GF-D8 (cell line): ENCODE results near the gene TOB2.
A peak's percentile ranks its signal among the peaks of the same experiment; 100 is the strongest.
"Not testable (repeated sequence)": the region's sequence is repeated elsewhere in the genome, so short reads cannot be mapped to it uniquely, and the experiment has no call there.

Experiments used
- DNase-seq: peaks from one replicate; lab custom pipeline; 2025; lab: John Stamatoyannopoulos, UW

The TOB2 gene

DNA sequence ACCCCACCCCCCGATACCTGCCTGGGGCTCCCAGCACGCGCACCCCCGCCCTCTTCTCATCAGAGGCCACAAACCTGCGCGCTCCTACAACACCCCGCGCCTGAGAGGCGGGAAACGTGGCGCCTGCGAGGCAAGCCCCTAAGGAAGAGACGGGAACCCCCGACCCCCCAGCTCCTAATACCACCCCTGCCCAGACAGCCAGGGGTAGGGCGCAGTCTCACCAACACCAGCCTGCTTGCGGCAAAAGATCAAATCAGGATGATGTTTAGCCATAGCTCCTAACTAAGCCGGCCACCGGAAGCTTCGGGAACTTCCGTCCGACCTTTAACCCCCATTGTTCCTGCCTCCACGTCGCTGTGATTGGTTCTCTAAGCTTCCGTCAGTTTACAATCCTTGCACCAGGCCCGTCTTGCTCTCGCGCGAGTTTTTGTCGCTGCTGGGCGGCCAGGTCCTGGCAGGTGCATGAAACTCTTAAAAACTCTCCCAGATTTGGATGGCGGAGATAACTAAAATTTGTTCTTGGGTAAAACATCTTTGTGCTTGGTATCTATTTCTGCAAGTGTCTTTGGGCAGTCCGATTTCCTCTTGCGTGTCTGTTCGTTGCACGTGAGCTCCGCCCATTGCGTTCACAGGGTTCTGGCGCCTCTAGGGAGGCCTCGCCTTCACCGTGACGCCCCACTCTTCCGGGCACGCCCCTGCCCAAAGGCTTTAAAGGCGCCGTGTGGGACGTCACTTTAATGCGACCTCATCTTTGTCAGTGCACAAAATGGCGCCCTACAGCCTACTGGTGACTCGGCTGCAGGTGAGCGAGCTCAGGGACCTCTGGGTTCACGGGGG is 22.0 kb upstream of the TOB2 start, which contains the start of the genes ACO2 and PHF5A:
Gene ACO2 (plus strand): TSS at position 737 of the 837 bp plus-strand sequence. CDS start 30 bp downstream, at position 767.
Gene PHF5A (minus strand): TSS at position 312 of the 837 bp plus-strand sequence. CDS start 39 bp downstream, at position 273.
- DNase-seq = peak; percentile 93

DNA sequence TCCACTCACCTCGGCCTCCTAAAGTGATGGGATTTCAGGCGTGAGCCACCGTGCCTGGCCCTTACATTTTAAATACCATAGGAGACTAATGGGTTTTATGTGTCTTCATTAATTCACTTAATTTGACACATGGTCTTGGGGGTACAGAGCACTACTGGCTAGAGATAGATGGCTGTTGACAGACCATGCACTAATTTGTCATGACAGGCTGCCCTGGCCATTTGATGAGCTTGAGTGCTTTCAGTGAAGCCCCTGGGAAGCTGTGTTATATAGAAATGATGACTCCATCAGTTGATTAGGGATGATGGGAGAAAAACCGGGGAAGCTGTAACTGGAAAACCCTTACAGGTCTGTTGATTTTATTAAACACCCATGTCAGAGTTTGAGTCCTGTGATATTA is 15.3 kb upstream of the TOB2 start:
- no peak for DNase-seq

DNA sequence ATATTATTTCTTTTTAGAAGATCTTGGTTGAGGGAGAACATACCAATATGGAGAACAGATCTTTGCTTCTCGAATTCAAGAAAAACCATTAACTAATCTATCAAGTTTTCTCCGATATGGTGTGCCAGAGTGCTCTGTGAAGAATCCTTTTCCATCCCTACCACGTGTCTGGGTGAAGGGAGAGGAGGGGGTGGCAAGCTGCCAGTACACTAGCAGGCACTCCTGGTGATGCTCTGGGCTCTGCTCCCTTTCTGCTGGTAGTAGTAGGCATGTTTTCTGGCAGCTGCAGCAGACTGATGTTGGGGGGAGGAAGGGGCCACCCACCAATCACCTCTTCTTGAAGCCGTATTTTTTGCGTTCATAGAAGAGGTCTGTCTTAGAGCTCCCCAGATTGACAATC is 13.5 kb upstream of the TOB2 start:
- DNase-seq = not testable (repeated sequence)

DNA sequence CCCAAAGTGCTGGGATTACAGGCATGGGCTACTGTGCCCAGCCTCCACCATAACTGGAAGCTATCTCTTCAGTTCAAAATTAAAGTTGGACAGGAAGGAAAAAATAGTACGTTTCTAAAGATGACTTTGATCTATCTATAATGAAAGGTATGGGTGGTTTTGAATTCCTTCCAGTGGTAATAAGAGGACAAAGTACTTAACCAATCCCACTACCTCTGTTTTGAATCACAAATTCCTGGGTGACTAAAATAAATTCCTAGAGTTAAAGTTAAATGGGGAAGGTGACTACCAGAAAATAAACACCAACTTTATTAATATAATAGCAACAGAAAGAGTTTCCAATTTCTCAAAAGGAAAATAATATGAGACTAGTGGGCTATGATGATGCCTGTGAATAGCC is 12.8 kb upstream of the TOB2 start:
- DNase-seq = no peak

DNA sequence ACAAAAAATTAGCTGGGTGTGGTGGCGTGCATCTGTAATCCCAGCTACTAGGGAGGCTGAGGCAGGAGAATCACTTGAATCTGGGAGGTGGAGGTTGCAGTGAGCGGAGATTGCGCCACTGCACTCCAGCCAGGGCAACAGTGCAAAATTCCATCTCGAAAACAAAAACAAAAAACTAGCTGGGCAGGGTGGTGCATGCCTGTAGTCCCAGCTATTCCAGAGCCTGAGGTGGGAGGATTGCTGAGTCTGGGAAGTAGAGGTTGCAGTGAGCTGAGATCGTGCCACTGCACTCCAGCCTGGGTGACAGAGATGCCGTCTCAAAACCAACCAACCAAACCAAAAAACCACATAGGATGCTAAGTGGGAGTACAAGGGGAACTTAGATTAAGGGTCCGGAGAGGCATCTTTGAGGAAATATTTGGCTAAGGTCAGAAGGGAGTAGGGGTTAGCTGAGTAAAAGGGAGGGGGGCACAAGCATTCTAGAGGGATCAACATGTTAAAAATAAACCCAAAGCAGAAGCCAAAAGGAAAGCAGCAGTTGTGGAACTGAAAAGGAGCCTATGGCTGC is 11.6 kb upstream of the TOB2 start:
- no peak for DNase-seq

DNA sequence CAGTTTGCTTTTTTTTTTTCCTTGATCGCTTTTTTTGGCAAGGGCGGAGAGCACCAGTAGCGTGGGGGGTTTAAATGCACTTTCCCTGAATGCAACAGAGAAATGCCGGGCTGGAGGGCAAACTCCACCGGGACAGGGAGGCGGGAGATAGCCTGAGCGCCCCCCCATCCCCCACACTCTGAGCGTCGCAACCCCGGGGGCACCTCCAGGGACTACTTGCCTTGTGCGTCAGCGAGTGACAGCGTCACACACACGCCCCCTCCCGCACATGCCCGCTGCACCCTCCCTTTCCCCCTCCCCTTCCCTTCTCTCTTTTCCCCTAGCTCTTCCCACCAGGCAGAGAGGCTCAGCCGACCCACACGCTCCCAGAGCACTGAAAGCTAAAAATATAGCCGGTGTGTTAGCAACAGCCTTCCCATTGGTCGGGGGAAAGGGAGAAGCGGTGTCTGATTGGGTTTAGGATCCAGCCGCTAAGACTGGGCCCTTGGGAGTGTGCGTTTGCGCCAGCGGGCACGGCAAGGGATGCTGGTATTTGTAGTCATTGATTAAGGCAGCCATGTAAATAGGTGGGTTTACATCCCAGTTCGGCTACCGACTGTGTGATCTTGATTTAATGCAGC is 1.7 kb upstream of the TOB2 start:
- peak; percentile 99 for DNase-seq

DNA sequence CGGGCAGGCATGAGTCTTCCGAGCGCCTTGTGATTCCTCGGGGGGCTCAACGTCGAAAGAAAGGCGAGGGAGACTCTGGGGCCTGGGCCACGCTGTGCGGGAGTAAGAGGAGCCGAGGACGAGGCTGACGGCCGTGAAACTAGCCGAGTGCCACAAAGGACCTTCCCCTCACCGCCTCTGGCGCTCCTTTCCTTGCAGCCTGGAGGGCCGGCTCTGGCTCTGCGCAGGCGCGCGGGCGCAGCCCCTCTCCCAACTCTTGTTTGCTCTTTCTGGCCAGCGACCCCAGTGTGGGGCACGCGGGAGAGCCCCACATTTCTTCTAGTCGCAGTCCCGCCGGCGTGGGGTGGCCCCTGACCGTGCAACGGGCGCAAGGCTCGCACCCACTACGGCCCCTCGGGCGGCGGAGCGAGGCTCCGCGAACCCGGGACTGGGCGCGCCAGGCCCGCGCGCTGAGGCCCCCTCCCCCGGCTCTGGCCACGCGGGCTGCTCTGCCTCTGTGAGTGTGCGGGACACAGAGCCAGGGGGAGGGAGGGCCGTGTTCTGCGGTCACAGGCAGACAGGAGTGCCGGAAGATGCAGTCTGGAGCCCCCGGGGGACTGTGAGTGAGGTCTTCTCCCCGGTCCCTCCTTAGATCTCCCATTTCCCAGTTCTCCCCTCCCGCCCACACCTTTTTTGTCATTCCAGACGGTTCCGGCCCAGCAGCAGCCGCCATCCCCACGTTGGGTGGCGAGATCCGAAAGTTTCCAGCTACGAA is 1.0 kb upstream of the TOB2 start:
- DNase-seq = peak; percentile 49

DNA sequence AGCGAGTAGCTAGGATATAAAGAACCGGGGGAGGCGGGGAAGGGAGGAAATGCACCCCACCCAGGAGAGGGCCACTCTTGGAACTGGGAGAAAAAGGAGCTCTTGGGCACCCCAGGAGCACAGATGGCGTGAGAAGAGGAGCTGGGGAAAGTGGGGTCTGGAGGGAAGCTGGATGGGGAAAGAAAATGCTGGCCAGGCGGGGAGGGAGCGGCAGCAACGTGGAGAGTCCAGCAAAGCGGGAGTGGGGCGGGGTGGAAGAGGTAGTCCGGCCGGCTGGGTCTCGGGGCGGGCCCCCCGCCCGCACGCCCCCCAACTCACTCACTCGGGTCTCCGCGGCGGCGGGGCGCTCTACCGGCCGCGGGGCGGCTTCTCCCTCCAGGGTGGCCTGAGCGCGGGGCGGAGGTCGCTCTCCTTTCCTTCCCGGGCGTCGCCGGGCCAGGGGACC is 522 bp downstream of the TOB2 start:
- no peak for DNase-seq

DNA sequence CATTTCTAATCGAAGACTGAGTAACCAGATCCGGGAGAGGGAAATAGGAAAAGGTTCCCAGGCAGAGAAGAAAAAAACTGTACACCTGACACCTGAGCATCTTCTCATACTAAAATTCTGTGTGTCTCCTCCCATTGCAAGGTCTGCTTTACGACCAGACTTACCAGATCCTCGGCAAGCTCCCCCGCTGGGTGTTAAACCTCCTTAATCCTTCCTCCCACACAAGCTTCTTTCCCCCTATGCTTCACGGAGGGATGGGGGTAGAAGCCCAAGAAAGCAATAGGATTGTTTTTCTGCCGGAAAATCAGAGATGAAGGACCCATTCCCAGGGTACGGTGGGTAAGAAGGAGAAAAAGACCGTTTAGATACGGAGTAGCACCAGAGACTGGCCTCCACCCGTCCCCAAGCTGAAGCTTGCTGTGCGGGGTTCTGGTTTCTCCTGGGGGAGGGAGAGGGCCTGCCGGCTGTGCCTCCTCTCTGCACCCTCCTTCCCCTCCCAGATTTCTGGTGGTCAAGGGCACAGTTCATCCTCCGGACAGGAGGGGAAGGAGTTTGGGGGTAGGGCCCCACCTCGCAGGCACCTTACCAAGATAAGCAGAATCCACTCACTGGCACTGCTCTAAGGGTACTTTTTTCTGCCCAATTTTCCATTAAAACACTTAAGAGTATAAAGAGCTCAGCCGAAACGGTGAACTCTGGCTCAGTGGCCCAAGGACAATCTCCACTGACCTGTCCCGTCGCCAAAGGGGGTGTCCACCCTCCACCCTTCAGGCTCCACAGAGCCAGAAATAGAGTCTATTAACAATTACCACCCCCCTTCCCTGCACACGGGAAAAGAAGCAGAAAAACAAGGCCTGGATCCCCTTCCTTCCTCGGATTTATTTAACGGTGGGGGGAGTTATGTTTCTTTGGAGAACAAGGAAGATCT is 1.2 kb downstream of the TOB2 start:
- no peak for DNase-seq

DNA sequence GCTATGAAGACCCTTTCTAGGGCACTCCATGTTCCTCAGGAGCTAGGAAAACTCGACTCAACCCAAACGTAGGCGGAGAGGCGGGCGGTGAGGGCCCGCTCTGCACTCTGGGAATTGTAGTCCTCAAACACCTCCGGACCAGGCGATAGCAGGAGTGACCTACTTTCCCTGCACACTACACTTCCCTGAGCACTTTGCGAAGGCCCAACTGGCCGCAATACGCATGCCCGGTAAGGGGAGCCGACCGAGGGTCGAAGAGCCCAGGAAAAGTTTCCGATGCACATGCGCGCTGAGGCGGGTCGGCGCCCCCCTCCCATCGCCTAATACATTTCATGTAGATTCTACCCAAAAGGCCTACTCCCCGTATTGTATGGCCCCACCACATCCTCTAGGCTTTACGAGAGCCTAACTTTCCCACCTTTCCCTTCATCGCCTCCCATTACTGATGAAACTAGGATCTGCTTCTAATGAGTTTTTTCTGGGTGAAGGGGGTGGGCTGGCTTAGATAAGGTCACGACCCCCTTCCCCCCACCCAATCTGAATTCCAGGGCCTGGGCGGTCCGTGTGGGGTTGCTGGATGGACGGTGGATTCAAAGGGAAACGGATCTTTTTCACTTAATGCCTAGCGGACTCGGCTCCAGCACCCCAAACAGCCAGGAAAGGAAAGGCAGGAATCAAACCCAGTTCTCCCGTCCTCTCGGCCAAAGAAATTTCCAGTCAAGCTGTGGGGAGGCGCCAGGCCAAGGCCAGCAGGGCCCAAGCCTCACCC is 2.1 kb downstream of the TOB2 start:
- DNase-seq = peak; percentile 93

DNA sequence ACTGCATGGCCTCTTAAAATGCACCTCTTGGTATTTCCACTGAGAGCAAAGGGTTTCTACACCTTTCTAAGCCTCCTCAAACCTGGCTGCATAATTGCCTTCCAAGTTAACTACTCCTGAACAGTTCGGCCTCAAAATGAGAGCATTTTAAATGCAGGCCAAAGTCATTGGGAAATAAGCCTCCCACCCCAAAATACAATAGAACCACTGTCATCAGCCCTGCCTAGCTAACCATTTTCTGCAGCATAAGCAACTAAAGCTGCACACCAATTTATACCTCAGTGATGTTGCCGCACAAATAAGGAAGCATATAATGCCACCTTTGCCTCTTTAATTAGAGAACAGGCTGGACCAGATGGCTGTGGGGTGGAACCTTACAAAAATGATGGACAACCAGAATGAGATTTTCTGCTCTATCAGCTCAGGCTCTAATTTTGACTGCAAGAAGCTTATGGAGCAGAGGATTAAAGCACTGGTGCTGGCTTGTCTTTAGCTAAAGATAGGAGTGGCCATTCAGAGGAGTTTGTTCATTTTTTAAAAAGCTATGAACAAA is 4.3 kb downstream of the TOB2 start:
- DNase-seq = no peak

DNA sequence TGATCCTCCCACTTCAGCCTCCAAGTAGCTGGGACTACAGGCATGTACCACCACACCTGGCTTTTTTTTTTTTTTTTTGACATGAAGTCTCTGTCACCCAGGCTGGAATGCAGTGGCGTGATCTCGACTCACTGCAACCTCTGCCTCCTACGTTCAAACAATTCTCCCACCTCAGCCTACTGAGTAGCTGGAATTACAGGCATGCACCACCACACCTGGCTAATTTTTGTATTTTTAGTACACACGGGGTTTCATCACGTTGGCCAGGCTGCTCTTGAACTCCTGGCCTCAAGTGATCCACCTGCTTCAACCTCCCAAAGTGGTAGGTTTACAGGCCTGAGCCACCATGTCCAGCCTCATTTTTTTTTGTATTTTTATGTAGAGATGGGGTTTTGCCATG is 6.1 kb downstream of the TOB2 start:
- not testable (repeated sequence) for DNase-seq

DNA sequence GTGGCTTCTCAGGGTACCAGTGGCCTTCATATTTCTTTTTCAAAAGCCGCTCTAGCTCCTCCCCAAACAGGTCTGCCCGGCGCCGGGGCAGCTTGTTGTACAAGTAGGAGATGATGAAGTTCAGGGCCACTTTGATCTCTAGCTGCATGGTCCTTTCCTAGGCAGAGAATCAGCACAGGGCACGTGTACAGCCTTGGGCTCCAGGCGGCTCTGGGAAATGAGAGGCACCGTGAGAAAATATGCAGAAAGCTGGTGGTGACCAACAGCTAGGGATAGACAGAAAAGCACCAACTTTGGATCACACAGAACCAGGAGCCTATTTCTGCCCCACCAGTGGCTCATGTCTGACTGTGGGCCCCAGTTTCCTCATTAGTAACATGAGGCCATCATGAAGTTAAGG is 9.4 kb downstream of the TOB2 start:
- no peak for DNase-seq

DNA sequence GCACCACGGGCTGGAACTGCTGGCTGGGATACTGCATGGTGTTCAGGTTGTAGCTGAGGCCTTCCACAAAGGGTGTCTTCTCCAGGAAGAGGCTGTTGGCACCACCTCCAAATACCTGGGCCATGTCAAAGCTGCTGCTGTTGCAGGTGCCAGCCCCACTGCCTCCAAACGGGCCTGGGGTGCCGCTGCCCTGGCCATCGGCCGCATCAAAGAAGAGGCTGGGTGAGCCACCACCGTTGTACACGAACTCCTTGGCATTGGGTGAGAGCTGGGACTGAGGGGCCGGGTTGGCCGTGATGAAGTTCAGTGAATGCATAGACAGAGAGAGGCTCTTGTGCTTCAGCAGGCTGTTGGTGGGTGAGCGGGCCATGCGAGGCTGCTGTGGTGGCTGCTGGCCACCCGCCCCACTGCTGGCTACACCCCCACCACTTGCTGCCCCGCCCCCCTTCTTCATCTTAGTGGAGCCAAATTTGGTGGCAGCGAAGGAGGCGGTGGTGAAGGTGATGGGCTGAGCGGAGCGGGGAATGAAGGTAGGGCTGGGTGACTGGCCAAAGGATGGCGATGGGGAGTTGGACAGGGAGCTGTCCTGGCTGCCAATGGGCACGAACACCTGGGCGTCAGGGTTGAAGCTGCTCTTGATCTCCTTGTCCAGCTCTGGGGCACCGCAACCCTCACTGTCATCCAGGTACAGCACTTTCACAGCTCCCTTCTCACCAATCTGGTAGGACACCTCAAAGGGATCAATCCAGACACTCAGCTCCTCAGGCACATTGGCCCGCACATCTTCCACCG is 10.1 kb downstream of the TOB2 start:
- DNase-seq = no peak

DNA sequence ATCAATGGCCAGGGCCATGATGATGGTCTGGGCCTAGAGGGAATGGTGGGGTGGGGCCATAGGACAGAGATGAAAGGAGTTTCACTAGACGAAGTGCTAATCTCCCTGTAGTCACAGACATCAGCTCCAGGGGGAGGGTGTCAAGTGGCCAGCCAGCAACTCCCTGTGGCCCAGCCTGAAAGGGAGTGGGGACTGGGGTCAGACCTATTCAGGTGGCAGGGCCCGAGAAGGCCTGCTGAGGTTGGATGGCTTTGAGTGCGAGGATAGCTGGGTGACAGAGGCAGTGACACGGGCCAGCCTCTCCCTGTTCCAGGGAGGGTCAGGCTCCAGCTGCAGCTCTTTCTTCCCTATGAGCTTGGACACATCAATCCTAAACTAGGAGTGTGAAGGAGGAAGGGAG is 11.0 kb downstream of the TOB2 start:
- no peak for DNase-seq

DNA sequence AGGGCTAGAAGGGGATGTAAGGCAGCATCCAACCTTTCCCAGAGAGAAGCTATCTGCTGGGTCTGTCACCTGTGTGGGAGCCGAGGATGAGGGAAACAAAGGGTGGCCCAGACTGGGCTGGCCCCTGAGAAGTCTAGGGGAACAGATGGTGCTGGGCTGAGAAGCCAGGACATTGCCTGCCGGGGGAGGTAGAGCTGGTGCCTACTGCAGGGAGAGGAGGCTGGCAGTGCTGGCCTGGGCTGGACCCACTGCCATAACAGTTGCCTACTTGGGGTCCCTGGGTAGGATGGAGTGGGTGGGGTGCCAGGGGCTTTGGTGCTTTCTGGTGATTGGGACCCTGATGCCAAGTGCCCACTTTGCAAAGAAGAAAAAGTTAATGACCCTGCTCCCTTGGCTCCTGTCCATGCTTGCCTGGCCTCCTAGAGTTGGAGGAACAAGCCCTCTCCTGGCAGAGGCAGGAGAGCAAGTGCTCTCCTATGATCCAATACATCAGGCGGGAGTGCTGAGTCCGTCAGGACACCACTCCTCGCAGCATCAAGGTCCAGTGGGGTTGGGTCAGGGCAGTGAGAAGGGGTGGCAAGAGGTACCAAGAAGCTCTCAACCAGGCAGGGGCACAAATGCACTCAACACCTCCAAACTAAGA is 12.1 kb downstream of the TOB2 start:
- not testable (repeated sequence) for DNase-seq

DNA sequence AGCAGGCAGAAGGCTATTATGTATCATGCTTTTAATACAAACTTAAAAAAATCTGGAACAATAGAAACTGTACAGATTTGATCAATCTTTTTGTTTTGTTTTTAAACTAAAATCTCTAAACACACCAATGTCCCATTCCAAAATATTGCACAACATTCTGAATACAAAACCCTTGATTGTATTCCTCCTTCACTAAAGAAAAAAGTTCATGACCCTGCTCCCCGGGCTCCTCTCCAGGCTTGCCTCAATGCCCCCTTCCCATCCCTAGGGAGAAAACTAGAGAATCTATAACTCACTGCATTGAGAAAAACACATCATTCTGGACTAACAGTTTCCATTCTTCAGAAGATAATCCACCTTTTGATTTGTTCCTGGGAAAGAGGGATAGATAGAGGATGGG is 13.1 kb downstream of the TOB2 start:
- not testable (repeated sequence) for DNase-seq

DNA sequence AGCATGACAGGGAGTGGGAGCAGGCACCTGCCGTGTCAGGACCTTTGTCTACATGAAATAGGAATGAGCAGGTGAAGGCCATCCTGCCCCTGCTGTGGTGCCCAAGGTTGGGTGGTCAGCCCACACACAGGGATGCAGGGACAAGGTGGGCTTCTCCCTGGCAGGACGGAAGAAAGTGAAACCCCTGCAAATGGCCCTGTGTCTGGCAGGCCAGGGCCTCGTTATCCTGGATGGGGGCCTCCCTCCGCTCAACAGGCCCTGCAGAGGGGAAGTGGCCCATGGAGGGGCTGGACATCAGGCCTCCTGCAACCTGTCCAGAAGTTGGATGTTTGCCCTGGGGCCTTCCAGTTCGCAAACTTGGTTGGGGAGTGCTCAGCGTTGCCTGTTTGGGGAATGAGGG is 14.9 kb downstream of the TOB2 start:
- DNase-seq = no peak

DNA sequence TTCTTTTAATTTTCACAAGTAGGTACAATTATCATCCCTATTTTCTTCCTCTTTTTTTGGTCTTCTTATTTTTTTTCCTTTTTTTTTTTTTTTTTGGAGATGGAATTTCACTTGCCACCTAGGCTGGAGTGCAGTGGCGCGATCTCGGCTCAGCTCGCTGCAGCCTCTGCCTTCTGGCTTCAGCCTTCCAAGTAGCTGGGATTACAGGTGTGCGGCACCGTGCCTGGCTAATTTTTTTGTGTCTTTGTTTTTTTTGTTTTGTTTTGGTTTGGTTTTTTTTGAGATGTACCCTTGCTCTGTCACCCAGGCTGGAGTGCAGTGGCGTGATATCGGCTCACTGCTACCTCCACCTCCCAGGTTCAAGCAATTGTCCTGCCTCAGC is 16.7 kb downstream of the TOB2 start:
- no peak for DNase-seq
